Heart right ventricle (tissue), 16 donors: ENCODE measurements around the gene FGF12. TPM values are rescaled to one million over a fixed set of nuclear protein-coding genes. Genes with fewer than 3 reads are reported as not detected.

Experiments used
- ATAC-seq, 8 donors: fragments of 200-7000 bp; cut with Tn5 transposase; one replicate each; pipeline ENCODE4 v1.9.1; 2020; ENCODE audit warnings: mild to moderate bottlenecking in 8 of 8, moderate library complexity in 8 of 8, moderate number of reproducible peaks in 1 of 8
- DNase-seq, 2 donors: peaks; one replicate each; pipeline ENCODE4 v3.0.0-alpha.2; 2020
- H3K27ac ChIP-seq, 10 donors: fragments of 200-600 bp; sonication (generic) in 2 of 10; one replicate each; pipeline versions ENCODE4 v1.5.0 to v1.8.0; 2020 to 2022; ENCODE audit warnings: mild to moderate bottlenecking in 3 of 10
- H3K27me3 ChIP-seq, 7 donors: fragments of 200-600 bp; one replicate each; pipeline ENCODE4 v1.8.0; 2021 to 2022; ENCODE audit warnings: mild to moderate bottlenecking in 2 of 7
- H3K36me3 ChIP-seq, 9 donors: fragments of 200-600 bp; sonication (generic) in 1 of 9; one replicate each; pipeline versions ENCODE4 v1.5.0 to v1.8.0; 2020 to 2022; ENCODE audit warnings: mild to moderate bottlenecking in 2 of 9
- H3K4me1 ChIP-seq, 9 donors: fragments of 200-600 bp; sonication (generic) in 1 of 9; one replicate each; pipeline versions ENCODE4 v1.5.0 to v1.8.0; 2020 to 2022; ENCODE audit warnings: mild to moderate bottlenecking in 4 of 9
- H3K4me3 ChIP-seq, 10 donors: fragments of 200-600 bp; sonication (generic) in 2 of 10; one replicate each; pipeline versions ENCODE4 v1.5.0 to v1.8.0; 2020 to 2022; ENCODE audit warnings: mild to moderate bottlenecking in 7 of 10, moderate library complexity in 2 of 10
- H3K9me3 ChIP-seq, 11 donors: fragments of 200-600 bp in 10 of 11; sonication (generic) in 2 of 11; one replicate each; pipeline versions ENCODE4 v1.5.0 to v1.8.0; 2013 to 2022; ENCODE audit warnings: mild to moderate bottlenecking in 2 of 11, control low read depth in 1 of 11, moderate library complexity in 1 of 11
- CTCF ChIP-seq, 9 donors: fragments of 200-600 bp; sonication (generic) in 2 of 9; IDR thresholded peaks; one replicate each; pipeline versions ENCODE4 v1.5.0 to v1.8.0; 2021 to 2022; ENCODE audit warnings: antibody characterized with exemption in 9 of 9, mild to moderate bottlenecking in 5 of 9, moderate library complexity in 1 of 9
- WGBS, 2 donors: extraction: QIAGEN DNeasy Blood & Tissue Kit; methylation state at CpG; one replicate each; pipeline ENCODE4 v1.1.7; 2013; ENCODE audit warnings: inconsistent platforms in 1 of 2; 5-methylcytosine and 5-hydroxymethylcytosine counted together
- intact Hi-C, 10 donors: fragments of 100-400 bp; cut with DNase I; formaldehyde crosslinking; loops; one replicate each; pipeline versions ENCODE4 v1.11.1 to v1.14.2; 2022
- polyA plus RNA-seq, 2 donors: library from polyadenylated mRNA; stranded (reverse); fragments of 200-250 nt; gene quantifications; one replicate each; pipeline ENCODE4 v1.2.3, GENCODE V29; 2013
- total RNA-seq, 10 donors: library from RNA; stranded (reverse); fragmentation: NEBNext Ultra II Directional in 3 of 10; extraction: Animal tissue kit (Norgen Biotek cat#: 25700) in 3 of 10; gene quantifications; one replicate each; pipeline versions ENCODE4 v1.2.1 to v1.2.4, GENCODE V29; 2021 to 2023
- donor health status: Arrhythmogenic right ventricular cardiomyopathy.
- donor health status: ischemic (EF 13 %, LVEDD 7.1; RV severe dilation, severe dysfunction).
- donor health status: healthy with polysubstance abuse.
- donor health status: DM: no; HTN: yes; CAD: no.
- donor health status: DM: no; HTN: no; CAD: no.
- donor health status: ischemic (EF 25% LVEDD 6.9; RV normal size, moderate dysfunction).
- donor health status: ischemic (EF 25% LVEDD 5.7; RV mildly dilated, moderate dysfunction).
- donor health status: healthy.
- donor health status: DM: yes; HTN: yes; CAD: no.
- donor health status: Ischemic cardiomyopathy.
- donor health status: ischemic (EF 35%, LVEDD 5.7; RV mildly dilated, moderate dysfunction).
- donor health status: nonischemic (EF 11% LVEDD 7.7; RV severe dilation, severe dysfunction).
- donor health status: DM: yes; HTN: yes; CAD: no.
- donor health status: PGD.
- donor health status: ischemic (EF 29% LVEDD 5.4; RV normal size, mild dysfunction).
- donor health status: nonischemic (EF 23%, LVEDD 6.1; RV moderate dilation, normal function).

The FGF12 gene
- total and polyA plus RNA-seq, 12 donors: 26.5 to 504 (median 313) TPM

DNA sequence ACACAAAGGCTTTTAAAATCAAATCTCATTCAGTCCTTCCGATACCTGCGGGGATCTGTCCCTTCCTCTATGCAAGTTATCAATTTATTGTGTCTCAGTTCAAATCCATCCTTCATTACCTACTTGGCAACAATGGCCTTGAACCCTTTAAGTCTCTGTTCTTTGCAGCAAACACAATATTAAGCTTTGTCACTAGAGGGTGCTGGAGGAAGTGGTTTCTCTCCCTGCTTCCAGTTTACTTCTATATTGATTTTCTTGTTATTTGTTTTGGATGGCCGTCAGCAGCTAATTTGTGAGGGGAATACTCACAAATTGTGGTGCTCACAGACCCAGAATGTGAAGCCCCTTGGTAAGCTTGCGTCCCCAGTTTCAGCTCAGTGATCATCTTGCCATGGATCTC, 278.3 kb downstream of the FGF12 start:
- no peak overlapping the region for H3K27ac ChIP-seq
- intact Hi-C loops: loop anchor here in 5 of 10 donors (5.0 to 10.0 kb wide), 4 partner anchors 254 to 1034 kb away; no protein-coding TSS in a partner anchor
- H3K36me3 ChIP-seq: no peaks in the 10 kb centered on the region
- peaks cover 0 to 33% (median 14%) of the 10 kb centered on the region in 9 donors for H3K4me1 ChIP-seq
- no peaks in the 10 kb centered on the region for H3K9me3 ChIP-seq
- ATAC-seq (no peak), DNase-seq (no peak)
- peak in 5 of 9 donors; percentile 9 to 39 (median 28) for TF ChIP-seq CTCF (IDR thresholded peaks at IDR 0.05)
- no peak overlapping the region for H3K4me3 ChIP-seq
- H3K27me3 ChIP-seq: peaks cover 0 to 6% (median 0%) of the 10 kb centered on the region in 7 donors
- 78 to 86% methylated on average over 4 of the region's 4 CpGs for WGBS, 2 donors

- Histone ChIP-seq H3K27me3 (peaks cover 0 to 6% (median 0%) of the 10 kb centered on the region in 7 donors), H3K4me3 (no peak overlapping the region), H3K36me3 (no peaks in the 10 kb centered on the region), H3K27ac (peak overlapping the region in 3 of 10 donors; percentile 4 to 24 (median 13)), H3K4me1 (peaks cover 0 to 35% (median 14%) of the 10 kb centered on the region in 9 donors), H3K9me3 (no peaks in the 10 kb centered on the region)
- DNase-seq (peak in 1 of 2 donors; percentile 15), ATAC-seq (peak; percentile 76 to 94 (median 87))
- WGBS, 2 donors: 31 to 35% methylated on average over 10 of the region's 10 CpGs
- no peak for TF ChIP-seq CTCF (IDR thresholded peaks at IDR 0.05)
- intact Hi-C loops: loop anchor here in 7 of 10 donors (2.0 to 10.0 kb wide), 9 partner anchors 251 to 1031 kb away; no protein-coding TSS in a partner anchor
Observed at GRCh38 chr3:192445770-192446644, 281.3 kb downstream of the FGF12 start.

- no peak for ATAC-seq
Observed at GRCh38 chr3:192444791-192445106, 282.6 kb downstream of the FGF12 start.

More at GRCh38 chr3:192444791-192445106, 282.6 kb downstream of the FGF12 start:
- peaks cover 0 to 6% (median 0%) of the 10 kb centered on the region in 7 donors for H3K27me3 ChIP-seq
- peaks cover 0 to 35% (median 14%) of the 10 kb centered on the region in 9 donors for H3K4me1 ChIP-seq
- H3K9me3 ChIP-seq: no peaks in the 10 kb centered on the region
- peak in 4 of 9 donors; percentile 4 to 37 (median 12) for TF ChIP-seq CTCF (IDR thresholded peaks at IDR 0.05)
- H3K27ac ChIP-seq: no peak overlapping the region
- H3K36me3 ChIP-seq: no peaks in the 10 kb centered on the region
- 45 to 50% methylated on average over 4 of the region's 4 CpGs for WGBS, 2 donors
- intact Hi-C loops: loop anchor here in 9 of 10 donors (1.0 to 10.0 kb wide), 13 partner anchors 250 to 1030 kb away; no protein-coding TSS in a partner anchor
- no peak overlapping the region for H3K4me3 ChIP-seq
- DNase-seq: no peak
